Calu3 (cell line): Measurements from ENCODE around the gene ODF4. TPM values are rescaled to one million over a fixed set of nuclear protein-coding genes. Genes with fewer than 3 reads are reported as not detected.
"Not testable (repeated sequence)": the region's sequence is repeated elsewhere in the genome, so short reads cannot be mapped to it uniquely, and the experiment has no call there.

Experiments
- BruUV-seq: library from RNA; stranded (reverse); fragments of 400-500 nt; replicated peaks from 2 replicates; lab custom pipeline; 2021; lab: Mats Ljungman, UMichigan
- CTCF ChIA-PET: fragments of 300-600 bp; sonication (Branson Sonifier 250); formaldehyde crosslinking; loops from one replicate; lab custom pipeline; 2022; ENCODE audit warnings: antibody characterized with exemption; lab: Charles Lee
- DNase-seq: peaks from one replicate; pipeline ENCODE4 v3.0.0; 2022
- H3K27ac Mint-ChIP-seq: one replicate; pipeline ENCODE4 v1.8.0; 2022; ENCODE audit warnings: mixed read lengths; ENCODE audit not compliant: unreplicated experiment
- H3K27me3 Mint-ChIP-seq: one replicate; pipeline ENCODE4 v1.8.0; 2022; ENCODE audit warnings: mixed read lengths; ENCODE audit not compliant: unreplicated experiment
- H3K36me3 Mint-ChIP-seq: one replicate; pipeline ENCODE4 v1.8.0; 2022; ENCODE audit warnings: mild to moderate bottlenecking, moderate library complexity, mixed read lengths; ENCODE audit not compliant: insufficient read depth, unreplicated experiment
- H3K4me1 Mint-ChIP-seq: one replicate; pipeline ENCODE4 v1.8.0; 2022; ENCODE audit warnings: mild to moderate bottlenecking, low read depth, mixed read lengths; ENCODE audit not compliant: unreplicated experiment
- H3K4me3 Mint-ChIP-seq: one replicate; pipeline ENCODE4 v1.8.0; 2022; ENCODE audit warnings: mild to moderate bottlenecking, low read depth, moderate library complexity, mixed read lengths; ENCODE audit not compliant: unreplicated experiment
- H3K9me3 Mint-ChIP-seq: one replicate; pipeline ENCODE4 v1.8.0; 2022; ENCODE audit warnings: low read depth, mixed read lengths; ENCODE audit not compliant: unreplicated experiment
- intact Hi-C: fragments of 100-400 bp; cut with micrococcal nuclease; formaldehyde crosslinking; loops from one replicate; pipeline ENCODE4 v1.10.0; 2022; ENCODE audit not compliant: unreplicated experiment
- total RNA-seq: library from RNA; stranded (reverse); gene quantifications from 2 replicates; pipeline ENCODE4 v1.2.3, GENCODE V29; 2022
- TF ChIP-seq, protein P1 (sequence below): fragments of 200-600 bp; IDR thresholded peaks from one replicate; pipeline ENCODE4 v1.8.0; 2022; ENCODE audit warnings: antibody characterized with exemption; ENCODE audit not compliant: unreplicated experiment

ODF4 gene
- total RNA-seq, 1 experiment from 2014 or later, result not detected

DNA sequence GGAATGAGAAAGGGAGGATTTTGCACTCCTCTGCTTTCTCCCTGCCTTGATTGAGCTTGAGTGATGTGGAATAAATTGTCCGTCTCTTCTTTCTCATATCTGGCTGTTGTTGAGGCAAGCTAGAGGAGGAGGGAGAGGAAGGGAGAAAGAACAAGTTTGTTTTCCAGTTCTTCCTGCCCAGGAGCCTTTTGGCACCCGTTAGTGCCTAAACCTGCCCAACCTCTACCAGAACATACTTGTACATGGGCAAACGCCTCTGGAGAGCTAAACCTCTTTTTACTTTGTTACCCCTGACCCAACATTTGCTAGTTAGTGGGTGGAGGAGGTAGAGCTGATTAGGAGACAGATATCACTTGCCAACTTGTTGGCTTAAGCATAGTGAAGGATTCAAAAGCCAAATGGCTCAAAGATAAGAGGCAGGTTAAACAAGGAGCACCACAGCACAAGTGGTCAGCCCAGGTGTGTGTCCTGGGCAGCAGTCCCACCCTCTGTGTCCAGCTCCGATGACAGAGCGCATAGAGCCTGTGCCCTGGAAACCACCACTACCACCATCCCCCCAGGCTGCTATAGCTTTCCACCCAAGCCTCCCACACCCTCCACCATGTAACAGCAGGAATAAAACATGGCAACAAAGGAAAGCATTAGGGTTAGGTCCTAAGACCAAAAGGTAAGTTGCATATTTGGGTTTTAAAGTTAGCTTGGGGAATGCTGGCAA, 6.5 kb downstream of the ODF4 start:
- H3K4me3 Mint-ChIP-seq, result no peak overlapping the region
- H3K36me3 Mint-ChIP-seq, result no peaks in the 10 kb centered on the region
- no TSS peak for BruUV-seq
- H3K27me3 Mint-ChIP-seq, result peaks cover 24% of the 10 kb centered on the region
- no peaks in the 10 kb centered on the region for H3K9me3 Mint-ChIP-seq
- H3K27ac Mint-ChIP-seq, result no peak overlapping the region
- DNase-seq, result no peak
- TF ChIP-seq, protein P1, sequence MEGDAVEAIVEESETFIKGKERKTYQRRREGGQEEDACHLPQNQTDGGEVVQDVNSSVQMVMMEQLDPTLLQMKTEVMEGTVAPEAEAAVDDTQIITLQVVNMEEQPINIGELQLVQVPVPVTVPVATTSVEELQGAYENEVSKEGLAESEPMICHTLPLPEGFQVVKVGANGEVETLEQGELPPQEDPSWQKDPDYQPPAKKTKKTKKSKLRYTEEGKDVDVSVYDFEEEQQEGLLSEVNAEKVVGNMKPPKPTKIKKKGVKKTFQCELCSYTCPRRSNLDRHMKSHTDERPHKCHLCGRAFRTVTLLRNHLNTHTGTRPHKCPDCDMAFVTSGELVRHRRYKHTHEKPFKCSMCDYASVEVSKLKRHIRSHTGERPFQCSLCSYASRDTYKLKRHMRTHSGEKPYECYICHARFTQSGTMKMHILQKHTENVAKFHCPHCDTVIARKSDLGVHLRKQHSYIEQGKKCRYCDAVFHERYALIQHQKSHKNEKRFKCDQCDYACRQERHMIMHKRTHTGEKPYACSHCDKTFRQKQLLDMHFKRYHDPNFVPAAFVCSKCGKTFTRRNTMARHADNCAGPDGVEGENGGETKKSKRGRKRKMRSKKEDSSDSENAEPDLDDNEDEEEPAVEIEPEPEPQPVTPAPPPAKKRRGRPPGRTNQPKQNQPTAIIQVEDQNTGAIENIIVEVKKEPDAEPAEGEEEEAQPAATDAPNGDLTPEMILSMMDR, result no peak
- H3K4me1 Mint-ChIP-seq, result no peaks in the 10 kb centered on the region
- CTCF ChIA-PET, result no interaction called here
- intact Hi-C loops, result no loop called here

DNA sequence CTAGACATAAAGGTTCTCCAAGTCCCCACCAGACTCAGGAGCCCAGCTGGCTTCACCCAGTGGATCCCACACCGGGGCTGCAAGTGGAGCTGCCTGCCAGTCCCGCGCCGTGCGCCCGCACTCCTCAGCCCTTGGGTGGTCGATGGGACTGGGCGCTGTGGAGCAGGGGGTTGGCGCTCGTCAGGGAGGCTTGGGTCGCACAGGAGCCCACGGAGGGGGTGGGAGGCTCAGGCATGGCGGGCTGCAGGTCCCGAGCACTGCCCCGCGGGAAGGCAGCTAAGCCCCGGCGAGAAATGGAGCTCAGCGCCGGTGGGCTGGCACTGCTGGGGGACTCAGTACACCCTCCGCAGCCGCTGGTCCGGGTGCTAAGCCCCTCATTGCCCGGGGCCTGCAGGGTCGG, 7.4 kb downstream of the ODF4 start:
- DNase-seq, CTCF ChIA-PET, H3K36me3 Mint-ChIP-seq, H3K27ac Mint-ChIP-seq, BruUV-seq, H3K4me1 Mint-ChIP-seq, intact Hi-C loops, H3K4me3 Mint-ChIP-seq, H3K9me3 Mint-ChIP-seq: not testable (repeated sequence)
- H3K27me3 Mint-ChIP-seq, result peaks cover 24% of the 10 kb centered on the region

DNA sequence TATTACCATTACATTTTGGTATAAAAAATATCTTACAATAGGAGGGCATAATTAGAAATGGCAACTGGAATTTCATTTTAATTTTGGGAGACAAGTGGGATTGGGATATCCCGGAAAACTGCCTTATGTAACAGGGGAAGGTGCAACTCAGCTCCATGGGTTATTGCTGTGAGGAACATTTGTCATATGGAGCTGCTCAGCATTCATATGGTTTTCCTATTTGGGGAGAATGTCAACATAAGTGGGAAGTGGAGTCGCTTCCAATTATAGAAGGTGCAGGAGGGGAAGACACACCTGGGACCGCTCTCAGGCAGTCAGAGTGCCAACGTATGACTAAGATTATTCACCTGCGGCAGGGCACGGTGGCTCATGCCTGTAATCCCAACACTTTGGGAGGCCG, 10.7 kb downstream of the ODF4 start:
- Mint-ChIP-seq H3K27ac (no peak overlapping the region), H3K9me3 (no peaks in the 10 kb centered on the region), H3K4me3 (no peak overlapping the region), H3K4me1 (no peaks in the 10 kb centered on the region), H3K27me3 (peaks cover 26% of the 10 kb centered on the region), H3K36me3 (no peaks in the 10 kb centered on the region)
- TF ChIP-seq, protein P1, result no peak
- intact Hi-C loops, result no loop called here
- no peak for DNase-seq
- CTCF ChIA-PET, result no interaction called here
- no TSS peak for BruUV-seq

DNA sequence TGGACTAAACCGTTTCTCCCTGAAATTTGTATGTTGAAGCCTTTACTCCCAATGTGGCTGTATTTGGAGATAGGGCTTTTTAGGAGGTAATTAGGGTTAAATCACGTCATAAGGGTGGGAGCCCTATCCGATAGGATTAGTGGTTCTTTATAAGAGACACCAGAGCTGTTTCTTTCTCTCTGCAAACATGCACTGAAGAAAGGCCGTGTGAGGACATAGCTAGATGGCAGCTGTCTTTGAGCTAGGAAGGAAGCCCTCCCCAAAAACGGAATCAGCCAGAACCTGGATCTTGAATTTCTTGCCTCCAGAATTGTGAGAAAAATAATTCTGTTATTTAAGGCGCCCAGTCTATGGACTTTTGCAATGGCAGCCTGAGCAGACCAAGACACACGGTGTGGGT, 14.1 kb downstream of the ODF4 start:
- DNase-seq, result no peak
- BruUV-seq, result no TSS peak
- TF ChIP-seq, protein P1, result no peak
- peaks cover 19% of the 10 kb centered on the region for H3K27me3 Mint-ChIP-seq
- CTCF ChIA-PET, result no interaction called here
- intact Hi-C loops, result no loop called here
- H3K4me3 Mint-ChIP-seq, result no peak overlapping the region
- no peaks in the 10 kb centered on the region for H3K9me3 Mint-ChIP-seq
- H3K36me3 Mint-ChIP-seq, result no peaks in the 10 kb centered on the region
- no peak overlapping the region for H3K27ac Mint-ChIP-seq
- no peaks in the 10 kb centered on the region for H3K4me1 Mint-ChIP-seq

DNA sequence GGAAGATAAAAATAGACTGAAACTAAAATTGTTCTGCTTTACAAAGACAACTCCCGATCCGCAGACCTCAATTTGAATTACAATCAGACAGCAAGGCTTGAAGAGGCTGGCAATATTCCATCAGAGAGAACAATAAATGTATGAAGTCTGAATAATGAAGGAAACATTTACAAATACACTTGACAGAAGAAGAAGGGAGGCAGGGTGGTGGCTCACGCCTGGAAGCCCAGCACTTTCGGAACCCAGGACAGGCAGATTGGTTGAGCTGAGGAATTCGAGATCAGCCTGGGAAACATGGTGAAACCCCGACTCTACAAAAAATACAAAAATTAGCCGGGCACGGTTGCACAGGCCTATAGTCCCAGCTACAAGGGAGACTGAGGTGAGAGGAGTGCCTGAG, 14.6 kb downstream of the ODF4 start:
- H3K4me1 Mint-ChIP-seq, result no peaks in the 10 kb centered on the region

More for the DNA sequence above, 14.6 kb downstream of the ODF4 start:
- no peaks in the 10 kb centered on the region for H3K36me3 Mint-ChIP-seq
- H3K9me3 Mint-ChIP-seq, result no peaks in the 10 kb centered on the region
- no peak for DNase-seq
- no TSS peak for BruUV-seq
- CTCF ChIA-PET, result no interaction called here
- TF ChIP-seq, protein P1, result no peak
- H3K4me3 Mint-ChIP-seq, result no peak overlapping the region
- H3K27ac Mint-ChIP-seq, result no peak overlapping the region
- intact Hi-C loops, result no loop called here
- peaks cover 24% of the 10 kb centered on the region for H3K27me3 Mint-ChIP-seq
